ENCODE data around the gene FNDC1. TPM values are rescaled to one million over a fixed set of nuclear protein-coding genes. Genes with fewer than 3 reads are reported as not detected.

The FNDC1 gene
- total RNA-seq, 1 donor from 2014 or later = 0.49 TPM

DNA sequence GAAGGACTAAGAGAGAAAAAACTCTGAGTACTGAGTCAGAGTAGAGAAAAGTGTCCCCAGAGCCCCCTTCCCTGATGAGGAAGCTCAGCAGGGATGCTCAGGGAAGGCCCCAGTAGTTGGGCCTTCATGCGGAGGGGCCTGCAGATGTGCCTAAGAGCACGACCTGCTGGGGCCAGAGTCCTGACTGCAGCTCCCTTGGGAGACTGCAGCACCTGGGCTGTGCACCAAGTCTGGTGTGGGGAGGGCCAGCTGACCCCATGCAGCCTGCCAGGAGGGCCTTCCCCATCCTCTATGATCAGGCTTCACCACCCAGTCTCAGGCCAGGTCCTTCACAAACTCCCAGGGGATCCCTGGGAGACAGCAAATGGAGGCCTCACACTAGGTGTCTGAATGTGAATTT lies 130.4 kb downstream of the FNDC1 start:
- intact Hi-C loops (cut with DNase I) = no loop called here
- TF ChIP-seq POLR2AphosphoS5 (IDR thresholded peaks at IDR 0.05; ENCODE audit: insufficient read depth in 1 of 2, low read depth in 1 of 2) (no peak), POLR2A (IDR thresholded peaks at IDR 0.05) (no peak)
- TF ChIP-seq, protein P1, sequence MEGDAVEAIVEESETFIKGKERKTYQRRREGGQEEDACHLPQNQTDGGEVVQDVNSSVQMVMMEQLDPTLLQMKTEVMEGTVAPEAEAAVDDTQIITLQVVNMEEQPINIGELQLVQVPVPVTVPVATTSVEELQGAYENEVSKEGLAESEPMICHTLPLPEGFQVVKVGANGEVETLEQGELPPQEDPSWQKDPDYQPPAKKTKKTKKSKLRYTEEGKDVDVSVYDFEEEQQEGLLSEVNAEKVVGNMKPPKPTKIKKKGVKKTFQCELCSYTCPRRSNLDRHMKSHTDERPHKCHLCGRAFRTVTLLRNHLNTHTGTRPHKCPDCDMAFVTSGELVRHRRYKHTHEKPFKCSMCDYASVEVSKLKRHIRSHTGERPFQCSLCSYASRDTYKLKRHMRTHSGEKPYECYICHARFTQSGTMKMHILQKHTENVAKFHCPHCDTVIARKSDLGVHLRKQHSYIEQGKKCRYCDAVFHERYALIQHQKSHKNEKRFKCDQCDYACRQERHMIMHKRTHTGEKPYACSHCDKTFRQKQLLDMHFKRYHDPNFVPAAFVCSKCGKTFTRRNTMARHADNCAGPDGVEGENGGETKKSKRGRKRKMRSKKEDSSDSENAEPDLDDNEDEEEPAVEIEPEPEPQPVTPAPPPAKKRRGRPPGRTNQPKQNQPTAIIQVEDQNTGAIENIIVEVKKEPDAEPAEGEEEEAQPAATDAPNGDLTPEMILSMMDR (IDR thresholded peaks at IDR 0.05) = no peak
- H3K27me3 ChIP-seq = no peaks in the 10 kb centered on the region
- no peaks in the 10 kb centered on the region for H3K9me3 ChIP-seq
- no peak for DNase-seq (ENCODE audit: extremely low spot score in 2 of 2)
- H3K4me1 ChIP-seq = no peaks in the 10 kb centered on the region
- no peaks in the 10 kb centered on the region for H3K36me3 ChIP-seq
- no peak overlapping the region for H3K4me3 ChIP-seq
- H3K27ac ChIP-seq = no peak overlapping the region

DNA sequence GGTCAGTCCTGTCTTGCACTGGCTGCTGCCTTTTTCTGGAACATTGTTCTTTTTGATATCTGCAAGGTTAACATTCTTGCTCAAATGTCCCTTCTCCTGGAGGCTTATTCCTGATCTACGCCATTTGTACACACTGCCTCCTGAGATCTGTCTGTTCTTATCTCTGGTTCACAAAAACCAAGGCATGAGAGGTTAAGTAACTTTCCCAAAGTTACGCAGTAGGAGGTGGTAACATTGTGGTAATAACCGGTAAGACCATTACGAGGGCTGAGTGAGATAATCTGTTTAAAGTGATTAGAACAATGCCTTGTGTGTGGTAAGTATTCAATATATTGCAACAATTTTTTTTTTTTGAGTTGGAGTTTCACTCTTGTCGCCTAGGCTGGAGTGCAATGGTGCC lies 132.1 kb downstream of the FNDC1 start:
- no peaks in the 10 kb centered on the region for H3K9me3 ChIP-seq
- H3K27me3 ChIP-seq = no peaks in the 10 kb centered on the region
- H3K4me3 ChIP-seq = no peak overlapping the region
- DNase-seq (ENCODE audit: extremely low spot score in 2 of 2) = no peak
- no peak overlapping the region for H3K27ac ChIP-seq
- intact Hi-C loops (cut with DNase I) = no loop called here
- no peaks in the 10 kb centered on the region for H3K36me3 ChIP-seq
- H3K4me1 ChIP-seq = no peaks in the 10 kb centered on the region
- TF ChIP-seq, protein P1 (IDR thresholded peaks at IDR 0.05) = no peak
- TF ChIP-seq POLR2AphosphoS5 (IDR thresholded peaks at IDR 0.05; ENCODE audit: insufficient read depth in 1 of 2, low read depth in 1 of 2) (no peak), POLR2A (IDR thresholded peaks at IDR 0.05) (no peak)

DNA sequence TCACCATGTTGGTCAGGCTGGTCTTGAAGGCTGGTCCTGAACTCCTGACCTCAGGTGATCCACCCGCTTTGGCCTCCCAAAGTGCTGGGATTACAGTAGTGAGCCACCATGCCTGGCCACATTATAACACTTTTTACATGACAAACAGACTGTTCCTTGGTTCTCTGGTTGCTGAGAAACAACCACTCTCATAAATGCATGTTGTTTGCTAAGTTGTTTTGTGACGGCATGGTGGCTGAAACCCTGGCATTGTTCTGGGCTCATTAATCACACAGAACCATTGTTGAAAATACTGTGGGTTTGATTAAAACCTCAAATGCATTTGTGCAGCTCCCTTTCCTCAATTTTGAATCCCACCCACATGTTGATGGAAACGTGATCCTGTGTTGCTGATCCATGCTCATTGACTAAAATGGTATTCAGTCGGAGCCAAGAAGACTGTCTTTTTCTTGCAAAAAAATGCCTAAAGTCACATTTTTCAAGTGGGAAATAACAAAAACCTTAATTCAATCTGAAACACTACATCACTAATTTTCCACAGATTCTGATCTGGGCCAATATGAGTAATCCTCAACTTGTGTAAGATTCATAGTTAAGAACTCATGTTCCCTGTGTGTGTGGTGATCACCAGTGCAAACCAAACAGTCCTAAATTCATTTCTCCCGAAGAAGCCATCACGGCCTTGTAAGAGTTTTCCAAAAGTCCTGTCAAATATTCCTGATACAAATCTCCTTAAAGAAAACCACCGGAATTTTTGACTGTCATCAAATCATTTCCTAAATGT lies 132.8 kb downstream of the FNDC1 start:
- Histone ChIP-seq H3K36me3 (no peaks in the 10 kb centered on the region), H3K4me1 (no peaks in the 10 kb centered on the region), H3K27me3 (no peaks in the 10 kb centered on the region), H3K9me3 (no peaks in the 10 kb centered on the region), H3K27ac (no peak overlapping the region), H3K4me3 (no peak overlapping the region)
- DNase-seq (ENCODE audit: extremely low spot score in 2 of 2) = no peak
- TF ChIP-seq POLR2A (IDR thresholded peaks at IDR 0.05) (no peak), POLR2AphosphoS5 (IDR thresholded peaks at IDR 0.05; ENCODE audit: insufficient read depth in 1 of 2, low read depth in 1 of 2) (no peak)
- TF ChIP-seq, protein P1 (IDR thresholded peaks at IDR 0.05) = no peak
- intact Hi-C loops (cut with DNase I) = no loop called here

DNA sequence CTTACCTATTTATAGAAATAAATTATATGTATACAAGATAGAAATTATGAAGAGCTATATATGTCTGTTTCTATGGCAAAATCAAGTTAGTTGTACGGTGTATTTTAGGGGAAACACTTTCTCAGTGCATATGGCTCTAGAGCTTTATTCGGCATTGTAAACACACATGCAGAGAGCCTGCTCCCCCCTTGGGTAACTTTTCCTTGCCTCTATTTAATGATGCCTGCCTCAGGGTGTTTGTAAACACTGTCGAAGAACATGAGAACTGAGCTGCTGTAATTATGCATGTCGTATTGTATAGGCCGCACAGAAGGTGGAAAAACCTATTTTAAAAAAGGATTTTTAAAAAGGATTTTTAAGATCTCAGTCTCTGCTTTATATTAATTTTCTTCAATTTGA lies 133.4 kb downstream of the FNDC1 start:
- intact Hi-C loops (cut with DNase I) = no loop called here
- Histone ChIP-seq H3K36me3 (no peaks in the 10 kb centered on the region), H3K27ac (no peak overlapping the region), H3K27me3 (no peaks in the 10 kb centered on the region), H3K4me3 (no peak overlapping the region), H3K9me3 (no peaks in the 10 kb centered on the region), H3K4me1 (no peaks in the 10 kb centered on the region)
- TF ChIP-seq POLR2AphosphoS5 (IDR thresholded peaks at IDR 0.05; ENCODE audit: insufficient read depth in 1 of 2, low read depth in 1 of 2) (no peak), POLR2A (IDR thresholded peaks at IDR 0.05) (no peak)
- TF ChIP-seq, protein P1 (IDR thresholded peaks at IDR 0.05) = no peak
- no peak for DNase-seq (ENCODE audit: extremely low spot score in 2 of 2)

DNA sequence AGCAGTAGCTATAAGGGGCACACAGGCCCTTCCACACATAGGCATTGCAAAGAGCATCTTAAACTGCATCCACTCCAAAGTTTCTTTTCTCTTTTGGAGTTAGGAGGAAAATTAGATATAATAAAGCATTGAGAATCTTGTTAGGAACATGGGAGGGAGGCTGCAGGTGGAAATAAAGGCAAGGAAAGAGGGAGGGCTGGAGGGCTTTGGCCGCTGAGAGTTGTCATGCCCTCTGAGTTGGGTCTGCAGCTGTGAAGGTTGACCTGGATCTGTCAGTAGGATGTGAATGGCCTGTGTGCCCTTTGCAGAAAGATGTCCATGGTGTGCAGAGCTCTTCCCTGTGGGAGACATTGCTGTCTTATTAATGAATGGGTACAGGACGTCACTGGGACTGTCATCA lies 134.0 kb downstream of the FNDC1 start:
- no peak overlapping the region for H3K27ac ChIP-seq
- intact Hi-C loops (cut with DNase I) = no loop called here
- H3K9me3 ChIP-seq = no peaks in the 10 kb centered on the region
- H3K36me3 ChIP-seq = no peaks in the 10 kb centered on the region
- DNase-seq (ENCODE audit: extremely low spot score in 2 of 2) = no peak
- H3K4me1 ChIP-seq = no peaks in the 10 kb centered on the region
- no peak overlapping the region for H3K4me3 ChIP-seq
- no peak for TF ChIP-seq POLR2A (IDR thresholded peaks at IDR 0.05)
- TF ChIP-seq, protein P1 (IDR thresholded peaks at IDR 0.05) = no peak
- TF ChIP-seq POLR2AphosphoS5 (IDR thresholded peaks at IDR 0.05; ENCODE audit: insufficient read depth in 1 of 2, low read depth in 1 of 2) = no peak
- H3K27me3 ChIP-seq = no peaks in the 10 kb centered on the region
